ENCODE data around the gene CNOT6. TPM values are rescaled to one million over a fixed set of nuclear protein-coding genes. Genes with fewer than 3 reads are reported as not detected.

The CNOT6 gene
- total and polyA plus RNA-seq, 8 donors, result 4.7 to 38.2 (median 12.5) TPM

DNA sequence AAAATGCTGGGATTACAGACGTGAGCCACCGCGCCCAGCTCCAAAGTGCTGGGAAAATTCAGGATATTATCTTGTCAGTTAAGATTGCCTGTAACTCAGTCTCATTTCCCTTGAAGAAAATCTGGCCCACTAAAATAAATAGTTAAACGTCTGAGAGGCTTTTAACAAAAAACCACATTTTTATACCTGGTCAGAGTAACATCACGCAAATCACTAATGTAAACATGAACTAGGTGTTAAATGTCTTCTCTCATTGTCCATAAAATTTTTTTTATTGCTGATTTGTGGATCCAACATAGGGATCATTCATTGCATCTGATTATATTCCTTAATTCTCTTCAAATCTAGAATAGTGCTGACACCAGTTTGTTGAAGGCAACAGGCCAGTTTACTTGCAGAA lies 22.3 kb downstream of the CNOT6 start:
- TF ChIP-seq EP300 (IDR thresholded peaks at IDR 0.05) (no peak), CTCF (IDR thresholded peaks at IDR 0.05) (no peak), POLR2A (IDR thresholded peaks at IDR 0.05) (no peak), POLR2AphosphoS5 (IDR thresholded peaks at IDR 0.05) (no peak)
- H3K36me3 ChIP-seq, result no peaks in the 10 kb centered on the region
- H3K9me3 ChIP-seq, result no peaks in the 10 kb centered on the region
- intact Hi-C loops (cut with DNase I; ENCODE audit: low total_unique reads), result no loop called here
- no peak for DNase-seq
- H3K27me3 ChIP-seq, result no peaks in the 10 kb centered on the region
- H3K4me1 ChIP-seq, result peaks cover 0 to 31% (median 16%) of the 10 kb centered on the region in 4 donors
- H3K4me3 ChIP-seq, result no peak overlapping the region
- no peak overlapping the region for H3K27ac ChIP-seq
- WGBS, 5 donors, result 78 to 89% (median 86%) methylated on average over 5 of the region's 5 CpGs

- WGBS, 5 donors, result 60 to 84% (median 78%) methylated on average over 3 of the region's 3 CpGs
- H3K27ac ChIP-seq, result no peak overlapping the region
- peaks cover 3 to 52% (median 28%) of the 10 kb centered on the region in 4 donors for H3K4me1 ChIP-seq
- no peak for TF ChIP-seq POLR2AphosphoS5 (IDR thresholded peaks at IDR 0.05)
- intact Hi-C loops (cut with DNase I; ENCODE audit: low total_unique reads), result no loop called here
- no peaks in the 10 kb centered on the region for H3K36me3 ChIP-seq
- no peak overlapping the region for H3K4me3 ChIP-seq
- no peaks in the 10 kb centered on the region for H3K27me3 ChIP-seq
- no peak for DNase-seq
- H3K9me3 ChIP-seq, result no peaks in the 10 kb centered on the region
Observed at GRCh38 chr5:180519098-180519497, 24.9 kb downstream of the CNOT6 start.

DNA sequence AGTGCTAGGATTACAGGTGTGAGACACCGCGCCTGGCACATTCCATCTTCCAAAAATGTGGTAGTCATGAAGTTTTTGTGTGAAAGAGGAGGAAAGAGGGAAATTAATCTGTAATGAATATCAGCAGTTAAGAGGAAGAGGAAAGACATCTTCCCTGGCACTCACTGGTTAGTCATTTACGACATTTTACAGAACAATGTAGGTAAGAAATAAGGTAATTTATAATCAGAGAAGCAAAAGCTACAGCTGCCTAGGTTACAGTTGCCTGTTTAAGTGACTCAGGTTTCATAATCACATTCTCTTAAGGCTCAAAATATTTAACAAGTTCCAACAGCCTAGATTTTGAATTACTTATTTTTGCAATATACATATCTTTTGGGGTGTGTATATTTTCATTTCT lies 26.9 kb downstream of the CNOT6 start:
- H3K27me3 ChIP-seq, result no peaks in the 10 kb centered on the region
- H3K4me1 ChIP-seq, result peaks cover 9 to 60% (median 37%) of the 10 kb centered on the region in 4 donors
- 95 to 98% (median 96%) methylated on average over 3 of the region's 3 CpGs for WGBS, 5 donors
- TF ChIP-seq EP300 (IDR thresholded peaks at IDR 0.05) (no peak), POLR2A (IDR thresholded peaks at IDR 0.05) (no peak), POLR2AphosphoS5 (IDR thresholded peaks at IDR 0.05) (no peak), CTCF (IDR thresholded peaks at IDR 0.05) (no peak)
- H3K27ac ChIP-seq, result no peak overlapping the region
- intact Hi-C loops (cut with DNase I; ENCODE audit: low total_unique reads), result no loop called here
- H3K9me3 ChIP-seq, result no peaks in the 10 kb centered on the region
- no peak for DNase-seq
- H3K36me3 ChIP-seq, result no peaks in the 10 kb centered on the region
- no peak overlapping the region for H3K4me3 ChIP-seq

DNA sequence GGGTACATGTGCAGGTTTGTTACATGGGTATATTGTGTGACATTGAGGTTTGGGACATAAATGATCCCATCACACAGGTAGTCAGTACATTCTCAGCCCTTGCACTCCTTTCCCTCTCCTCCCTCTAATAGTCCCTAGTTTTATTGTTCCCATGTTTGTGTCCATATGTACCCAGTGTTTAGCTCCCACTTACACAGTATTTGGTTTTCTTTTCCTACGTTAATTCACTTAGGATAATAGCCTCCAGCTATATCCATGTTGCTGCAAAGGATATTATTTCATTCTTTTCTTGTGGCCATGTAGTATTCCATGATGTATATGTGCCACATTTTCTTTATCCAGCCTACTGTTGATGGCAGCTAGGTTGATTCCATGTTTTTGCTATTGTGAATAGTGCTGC lies 27.4 kb downstream of the CNOT6 start:
- TF ChIP-seq POLR2AphosphoS5 (IDR thresholded peaks at IDR 0.05), result no peak
- TF ChIP-seq CTCF (IDR thresholded peaks at IDR 0.05), result no peak
- TF ChIP-seq POLR2A (IDR thresholded peaks at IDR 0.05), result no peak
- no peak for TF ChIP-seq EP300 (IDR thresholded peaks at IDR 0.05)
- DNase-seq, result no peak
- Histone ChIP-seq H3K36me3 (no peaks in the 10 kb centered on the region), H3K9me3 (no peaks in the 10 kb centered on the region), H3K27me3 (no peaks in the 10 kb centered on the region), H3K27ac (no peak overlapping the region), H3K4me1 (peaks cover 9 to 64% (median 39%) of the 10 kb centered on the region in 4 donors), H3K4me3 (no peak overlapping the region)
- 88 to 97% (median 93%) methylated on average over 1 of the region's 1 CpG for WGBS, 5 donors
- intact Hi-C loops (cut with DNase I; ENCODE audit: low total_unique reads), result no loop called here

- Histone ChIP-seq H3K27me3 (no peaks in the 10 kb centered on the region), H3K4me1 (peaks cover 9 to 67% (median 39%) of the 10 kb centered on the region in 4 donors), H3K27ac (no peak overlapping the region), H3K9me3 (no peaks in the 10 kb centered on the region), H3K4me3 (no peak overlapping the region), H3K36me3 (peaks cover 0 to 7% (median 0%) of the 10 kb centered on the region in 4 donors)
- TF ChIP-seq POLR2A (IDR thresholded peaks at IDR 0.05) (no peak), POLR2AphosphoS5 (IDR thresholded peaks at IDR 0.05) (no peak), EP300 (IDR thresholded peaks at IDR 0.05) (no peak), CTCF (IDR thresholded peaks at IDR 0.05) (no peak)
- DNase-seq, result no peak
- intact Hi-C loops (cut with DNase I; ENCODE audit: low total_unique reads), result no loop called here
- 76 to 86% (median 84%) methylated on average over 5 of the region's 5 CpGs for WGBS, 5 donors
Observed at GRCh38 chr5:180522330-180522729, 28.2 kb downstream of the CNOT6 start.

All from stomach (tissue), 9 donors.